Measurements from ENCODE around the gene SCUBE2.
"Not testable (repeated sequence)": the region's sequence is repeated elsewhere in the genome, so short reads cannot be mapped to it uniquely, and the experiment has no call there.

SCUBE2 gene

GRCh38 chr11:9039863-9040262 is 51.5 kb downstream of the SCUBE2 start:
- FAIRE-seq, result no peak

- no peak for FAIRE-seq
These were observed 52.2 kb downstream of the SCUBE2 start for GRCh38 chr11:9039198-9039597.

- FAIRE-seq, result no peak
These were observed 52.9 kb downstream of the SCUBE2 start for GRCh38 chr11:9038541-9038940.

- no peak for FAIRE-seq
These were observed 53.4 kb downstream of the SCUBE2 start for GRCh38 chr11:9037963-9038362.

GRCh38 chr11:9037046-9037780 is 54.2 kb downstream of the SCUBE2 start:
- FAIRE-seq, result no peak

GRCh38 chr11:9030601-9031000 is 60.8 kb downstream of the SCUBE2 start:
- no peak for FAIRE-seq

- FAIRE-seq, result no peak
These were observed 62.0 kb downstream of the SCUBE2 start for GRCh38 chr11:9029422-9029821.

- FAIRE-seq, result no peak
These were observed 62.8 kb downstream of the SCUBE2 start for GRCh38 chr11:9028581-9028980.

GRCh38 chr11:9025101-9025850 is 66.1 kb downstream of the SCUBE2 start:
- FAIRE-seq, result no peak

- no peak for FAIRE-seq
These were observed 68.3 kb downstream of the SCUBE2 start for GRCh38 chr11:9022961-9023680.

GRCh38 chr11:9020916-9021315 is 70.5 kb downstream of the SCUBE2 start:
- FAIRE-seq, result no peak

GRCh38 chr11:9019861-9020260 is 71.5 kb downstream of the SCUBE2 start:
- no peak for FAIRE-seq

GRCh38 chr11:9017773-9018172 is 73.6 kb downstream of the SCUBE2 start:
- FAIRE-seq, result no peak

GRCh38 chr11:9016916-9017642 is 74.3 kb downstream of the SCUBE2 start:
- FAIRE-seq, result no peak

GRCh38 chr11:9015677-9016076 is 75.7 kb downstream of the SCUBE2 start:
- FAIRE-seq, result no peak

- FAIRE-seq, result no peak
These were observed 76.6 kb downstream of the SCUBE2 start for GRCh38 chr11:9014826-9015225.

GRCh38 chr11:9013373-9013772 is 78.0 kb downstream of the SCUBE2 start:
- no peak for FAIRE-seq

GRCh38 chr11:9009538-9009937 is 81.9 kb downstream of the SCUBE2 start:
- FAIRE-seq, result not testable (repeated sequence)

- FAIRE-seq, result no peak
These were observed 82.7 kb downstream of the SCUBE2 start for GRCh38 chr11:9008661-9009060.

- FAIRE-seq, result no peak
These were observed 83.3 kb downstream of the SCUBE2 start for GRCh38 chr11:9008011-9008550.

GRCh38 chr11:9005087-9005486 is 86.3 kb downstream of the SCUBE2 start:
- FAIRE-seq, result no peak

- FAIRE-seq, result no peak
These were observed 87.0 kb downstream of the SCUBE2 start for GRCh38 chr11:9004183-9004926.

Data from TTC549 (cell line).